ENCODE results near the gene ERCC2. TPM values are rescaled to one million over a fixed set of nuclear protein-coding genes. Genes with fewer than 3 reads are reported as not detected.

The ERCC2 gene
- total and polyA plus RNA-seq, 2 donors, result 8.6 to 17.5 TPM

GRCh38 chr19:45385392-45386221 is 15.2 kb upstream of the ERCC2 start:
- H3K4me3 ChIP-seq (ENCODE audit: low read depth, low read length), result no peak overlapping the region
- H3K4me1 ChIP-seq (ENCODE audit: insufficient read depth), result no peaks in the 10 kb centered on the region
- no peaks in the 10 kb centered on the region for H3K36me3 ChIP-seq (ENCODE audit: insufficient read depth)
- H3K27ac ChIP-seq (ENCODE audit: low read depth), result no peak overlapping the region
- 10% methylated on average over 75 of the region's 75 CpGs for WGBS
- no peak for DNase-seq (ENCODE audit: extremely low spot score)

GRCh38 chr19:45382426-45382825 is 12.1 kb upstream of the ERCC2 start:
- WGBS, result 90% methylated on average over 29 of the region's 29 CpGs
- DNase-seq (ENCODE audit: extremely low spot score), result no peak
- no peak overlapping the region for H3K27ac ChIP-seq (ENCODE audit: low read depth)
- no peaks in the 10 kb centered on the region for H3K36me3 ChIP-seq (ENCODE audit: insufficient read depth)
- H3K4me1 ChIP-seq (ENCODE audit: insufficient read depth), result no peaks in the 10 kb centered on the region
- no peak overlapping the region for H3K4me3 ChIP-seq (ENCODE audit: low read depth, low read length)

- WGBS, result 94% methylated on average over 1 of the region's 1 CpG
- Histone ChIP-seq H3K4me3 (ENCODE audit: low read depth, low read length) (no peak overlapping the region), H3K4me1 (ENCODE audit: insufficient read depth) (no peaks in the 10 kb centered on the region), H3K27ac (ENCODE audit: low read depth) (no peak overlapping the region), H3K36me3 (ENCODE audit: insufficient read depth) (no peaks in the 10 kb centered on the region)
- DNase-seq (ENCODE audit: extremely low spot score), result no peak
Measured at GRCh38 chr19:45380107-45380506, 9.7 kb upstream of the ERCC2 start.

- Histone ChIP-seq H3K27ac (ENCODE audit: low read depth) (no peak overlapping the region), H3K4me3 (ENCODE audit: low read depth, low read length) (no peak overlapping the region), H3K36me3 (ENCODE audit: insufficient read depth) (no peaks in the 10 kb centered on the region), H3K4me1 (ENCODE audit: insufficient read depth) (no peaks in the 10 kb centered on the region)
- DNase-seq (ENCODE audit: extremely low spot score), result no peak
- 37% methylated on average over 13 of the region's 13 CpGs for WGBS
Measured at GRCh38 chr19:45376045-45376724, 5.8 kb upstream of the ERCC2 start.

GRCh38 chr19:45368737-45369340 is 1.5 kb downstream of the ERCC2 start:
- Histone ChIP-seq H3K4me3 (ENCODE audit: low read depth, low read length) (no peak overlapping the region), H3K27ac (ENCODE audit: low read depth) (no peak overlapping the region), H3K4me1 (ENCODE audit: insufficient read depth) (no peaks in the 10 kb centered on the region), H3K36me3 (ENCODE audit: insufficient read depth) (no peaks in the 10 kb centered on the region)
- no peak for DNase-seq (ENCODE audit: extremely low spot score)
- WGBS, result 93% methylated on average over 11 of the region's 11 CpGs

- no peaks in the 10 kb centered on the region for H3K4me1 ChIP-seq (ENCODE audit: insufficient read depth)
Measured at GRCh38 chr19:45368127-45368526, 2.2 kb downstream of the ERCC2 start.

GRCh38 chr19:45364696-45365095 is 5.7 kb downstream of the ERCC2 start:
- no peak for DNase-seq (ENCODE audit: extremely low spot score)
- no peak overlapping the region for H3K27ac ChIP-seq (ENCODE audit: low read depth)
- H3K36me3 ChIP-seq (ENCODE audit: insufficient read depth), result no peaks in the 10 kb centered on the region
- no peaks in the 10 kb centered on the region for H3K4me1 ChIP-seq (ENCODE audit: insufficient read depth)
- H3K4me3 ChIP-seq (ENCODE audit: low read depth, low read length), result no peak overlapping the region
- 89% methylated on average over 12 of the region's 12 CpGs for WGBS

More at GRCh38 chr19:45368127-45368526, 2.2 kb downstream of the ERCC2 start:
- Histone ChIP-seq H3K36me3 (ENCODE audit: insufficient read depth) (no peaks in the 10 kb centered on the region), H3K4me3 (ENCODE audit: low read depth, low read length) (no peak overlapping the region), H3K27ac (ENCODE audit: low read depth) (no peak overlapping the region)
- DNase-seq (ENCODE audit: extremely low spot score), result no peak
- WGBS, result 93% methylated on average over 4 of the region's 4 CpGs

GRCh38 chr19:45363861-45364459 is 6.4 kb downstream of the ERCC2 start:
- DNase-seq (ENCODE audit: extremely low spot score), result no peak
- Histone ChIP-seq H3K36me3 (ENCODE audit: insufficient read depth) (no peaks in the 10 kb centered on the region), H3K27ac (ENCODE audit: low read depth) (no peak overlapping the region), H3K4me3 (ENCODE audit: low read depth, low read length) (no peak overlapping the region), H3K4me1 (ENCODE audit: insufficient read depth) (no peaks in the 10 kb centered on the region)
- 89% methylated on average over 44 of the region's 44 CpGs for WGBS

- H3K4me3 ChIP-seq (ENCODE audit: low read depth, low read length), result no peak overlapping the region
- no peaks in the 10 kb centered on the region for H3K4me1 ChIP-seq (ENCODE audit: insufficient read depth)
- H3K36me3 ChIP-seq (ENCODE audit: insufficient read depth), result no peaks in the 10 kb centered on the region
- no peak for DNase-seq (ENCODE audit: extremely low spot score)
- 90% methylated on average over 16 of the region's 16 CpGs for WGBS
- H3K27ac ChIP-seq (ENCODE audit: low read depth), result no peak overlapping the region
Measured at GRCh38 chr19:45362291-45362690, 8.1 kb downstream of the ERCC2 start.

GRCh38 chr19:45361608-45362007 is 8.8 kb downstream of the ERCC2 start:
- Histone ChIP-seq H3K36me3 (ENCODE audit: insufficient read depth) (no peaks in the 10 kb centered on the region), H3K4me3 (ENCODE audit: low read depth, low read length) (no peak overlapping the region), H3K27ac (ENCODE audit: low read depth) (no peak overlapping the region), H3K4me1 (ENCODE audit: insufficient read depth) (no peaks in the 10 kb centered on the region)
- WGBS, result 93% methylated on average over 14 of the region's 14 CpGs
- DNase-seq (ENCODE audit: extremely low spot score), result no peak

GRCh38 chr19:45358213-45358792 is 12.1 kb downstream of the ERCC2 start:
- no peak overlapping the region for H3K27ac ChIP-seq (ENCODE audit: low read depth)
- H3K4me3 ChIP-seq (ENCODE audit: low read depth, low read length), result no peak overlapping the region
- H3K4me1 ChIP-seq (ENCODE audit: insufficient read depth), result no peaks in the 10 kb centered on the region
- no peak for DNase-seq (ENCODE audit: extremely low spot score)
- no peaks in the 10 kb centered on the region for H3K36me3 ChIP-seq (ENCODE audit: insufficient read depth)
- 91% methylated on average over 12 of the region's 12 CpGs for WGBS

GRCh38 chr19:45357445-45357783 is 13.0 kb downstream of the ERCC2 start:
- no peak for DNase-seq (ENCODE audit: extremely low spot score)
- no peak overlapping the region for H3K27ac ChIP-seq (ENCODE audit: low read depth)
- H3K4me1 ChIP-seq (ENCODE audit: insufficient read depth), result no peaks in the 10 kb centered on the region
- no peaks in the 10 kb centered on the region for H3K36me3 ChIP-seq (ENCODE audit: insufficient read depth)
- H3K4me3 ChIP-seq (ENCODE audit: low read depth, low read length), result no peak overlapping the region
- 92% methylated on average over 11 of the region's 11 CpGs for WGBS

GRCh38 chr19:45356760-45357444 is 13.5 kb downstream of the ERCC2 start:
- Histone ChIP-seq H3K27ac (ENCODE audit: low read depth) (no peak overlapping the region), H3K36me3 (ENCODE audit: insufficient read depth) (no peaks in the 10 kb centered on the region), H3K4me3 (ENCODE audit: low read depth, low read length) (no peak overlapping the region), H3K4me1 (ENCODE audit: insufficient read depth) (no peaks in the 10 kb centered on the region)
- WGBS, result 93% methylated on average over 20 of the region's 20 CpGs
- DNase-seq (ENCODE audit: extremely low spot score), result no peak
